ENCODE data around the gene CAMSAP3.
A peak's percentile ranks its signal among the peaks of the same experiment; 100 is the strongest.

Gene CAMSAP3

DNA sequence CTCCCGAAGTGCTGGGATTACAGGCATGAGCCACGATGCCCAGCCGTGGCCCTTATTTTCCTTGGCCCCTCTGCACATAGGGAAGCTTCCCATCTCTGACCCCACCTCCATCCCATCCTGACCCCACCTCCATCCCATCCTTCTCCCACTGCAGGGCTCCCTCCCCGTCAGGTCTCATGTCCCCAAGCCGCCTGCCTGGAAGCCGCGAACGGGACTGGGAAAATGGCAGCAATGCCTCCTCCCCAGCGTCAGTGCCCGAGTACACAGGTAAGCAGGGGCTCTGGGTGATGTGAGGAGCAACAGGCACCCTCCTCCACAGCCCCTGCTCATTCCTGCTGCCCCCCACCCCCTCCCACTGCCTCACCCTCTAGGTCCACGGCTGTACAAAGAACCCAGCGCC is 21.5 kb downstream of the CAMSAP3 start:
- no peak for DNase-seq

DNA sequence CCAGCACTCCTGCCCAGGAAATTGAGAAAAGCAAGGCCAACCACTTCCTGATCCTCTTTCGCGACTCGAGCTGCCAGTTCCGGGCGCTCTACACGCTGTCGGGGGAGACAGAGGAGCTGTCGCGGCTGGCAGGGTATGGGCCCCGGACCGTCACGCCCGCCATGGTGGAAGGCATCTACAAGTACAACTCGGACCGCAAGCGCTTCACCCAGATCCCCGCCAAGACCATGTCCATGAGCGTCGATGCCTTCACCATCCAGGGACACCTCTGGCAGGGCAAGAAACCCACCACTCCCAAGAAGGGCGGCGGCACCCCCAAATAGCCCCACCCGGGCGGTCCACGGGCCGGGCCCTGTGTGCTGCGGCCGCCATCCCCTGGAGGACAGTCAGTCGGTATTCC is 22.1 kb downstream of the CAMSAP3 start:
- no peak for DNase-seq

DNA sequence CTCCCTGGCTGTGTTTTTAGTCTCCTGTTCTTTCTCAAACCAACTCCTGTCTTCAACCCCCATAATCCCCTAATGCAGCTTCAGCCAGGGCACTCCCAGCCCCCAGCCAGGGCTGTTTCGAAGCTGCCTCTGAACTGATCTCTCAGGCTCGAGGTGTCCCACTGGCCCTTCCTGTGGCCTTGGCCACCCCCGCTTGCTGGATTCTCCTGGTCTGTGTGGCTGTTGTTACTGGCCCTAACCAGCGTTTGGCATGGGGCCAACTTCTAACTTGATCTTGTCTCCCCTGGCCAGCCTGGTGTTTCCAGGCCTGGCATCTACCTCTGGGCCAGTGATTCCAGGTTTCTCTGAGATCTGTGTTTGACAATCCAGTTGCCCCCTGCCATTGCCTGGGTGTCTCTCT is 22.7 kb downstream of the CAMSAP3 start:
- DNase-seq: no peak

GRCh38 chr19:7618771-7619510 is 23.3 kb downstream of the CAMSAP3 start:
- DNase-seq: no peak

GRCh38 chr19:7619671-7620441 is 24.2 kb downstream of the CAMSAP3 start:
- DNase-seq: no peak

GRCh38 chr19:7620442-7621412 is 25.1 kb downstream of the CAMSAP3 start:
- DNase-seq: no peak

DNA sequence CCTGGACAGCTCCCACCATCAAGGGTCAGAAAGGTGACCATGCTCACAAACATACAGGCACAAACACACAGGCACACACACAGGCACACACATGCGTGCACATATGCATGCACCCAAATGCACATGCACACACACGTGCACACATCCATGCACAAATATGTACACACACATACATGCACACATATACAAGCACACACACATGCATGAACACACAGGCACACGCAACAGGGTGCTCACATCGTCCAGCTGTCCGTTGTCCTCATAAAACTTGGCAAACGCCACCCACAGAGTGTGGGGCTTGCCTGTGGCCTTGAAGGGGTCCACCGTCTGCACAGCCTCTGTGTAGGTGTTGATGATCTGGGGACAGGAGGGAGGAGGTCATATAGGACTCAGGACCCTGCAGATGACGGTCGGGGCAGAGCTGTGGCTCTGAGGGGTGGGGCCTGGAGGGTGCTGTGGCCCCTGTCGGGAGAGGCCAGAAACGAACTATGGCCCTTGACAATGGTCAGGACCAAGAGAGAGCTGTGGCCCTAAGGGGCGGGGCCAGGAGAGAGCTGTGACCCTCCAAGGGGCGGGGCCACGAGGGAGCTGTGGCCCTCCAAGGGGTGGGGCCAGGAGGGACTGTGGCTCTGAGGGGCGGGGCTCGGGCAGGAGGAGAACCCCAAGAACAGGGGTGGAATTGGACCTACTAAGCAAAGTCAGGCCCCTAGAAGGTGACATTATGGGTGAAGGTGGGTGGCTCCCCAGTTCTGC is 27.4 kb downstream of the CAMSAP3 start:
- DNase-seq: no peak

- DNase-seq: no peak
These were observed 28.3 kb downstream of the CAMSAP3 start for GRCh38 chr19:7623725-7624603.

DNA sequence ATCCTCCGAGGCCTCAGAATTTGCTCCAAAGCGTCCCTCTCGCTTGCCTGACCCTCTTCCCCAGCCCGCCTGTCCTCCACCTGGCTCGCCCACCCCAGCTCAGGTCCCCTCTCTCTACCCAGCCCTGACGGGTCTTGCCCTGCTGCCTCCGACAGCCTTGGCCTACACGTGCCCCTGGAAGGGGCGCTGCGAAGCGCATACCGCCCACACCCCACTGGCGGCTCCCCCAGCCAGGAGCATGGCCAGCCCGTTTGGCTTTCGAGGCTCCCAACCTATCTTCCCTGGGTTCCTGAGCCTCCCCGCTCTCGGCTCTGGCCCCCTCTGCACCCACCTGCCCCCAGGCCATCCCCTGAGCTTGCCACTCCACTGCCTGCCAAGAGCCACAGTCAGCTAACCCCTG is 29.1 kb downstream of the CAMSAP3 start:
- no peak for DNase-seq

- DNase-seq: no peak
These were observed 30.2 kb downstream of the CAMSAP3 start for GRCh38 chr19:7625763-7626372.

GRCh38 chr19:7627166-7627565 is 31.5 kb downstream of the CAMSAP3 start:
- no peak for DNase-seq

DNA sequence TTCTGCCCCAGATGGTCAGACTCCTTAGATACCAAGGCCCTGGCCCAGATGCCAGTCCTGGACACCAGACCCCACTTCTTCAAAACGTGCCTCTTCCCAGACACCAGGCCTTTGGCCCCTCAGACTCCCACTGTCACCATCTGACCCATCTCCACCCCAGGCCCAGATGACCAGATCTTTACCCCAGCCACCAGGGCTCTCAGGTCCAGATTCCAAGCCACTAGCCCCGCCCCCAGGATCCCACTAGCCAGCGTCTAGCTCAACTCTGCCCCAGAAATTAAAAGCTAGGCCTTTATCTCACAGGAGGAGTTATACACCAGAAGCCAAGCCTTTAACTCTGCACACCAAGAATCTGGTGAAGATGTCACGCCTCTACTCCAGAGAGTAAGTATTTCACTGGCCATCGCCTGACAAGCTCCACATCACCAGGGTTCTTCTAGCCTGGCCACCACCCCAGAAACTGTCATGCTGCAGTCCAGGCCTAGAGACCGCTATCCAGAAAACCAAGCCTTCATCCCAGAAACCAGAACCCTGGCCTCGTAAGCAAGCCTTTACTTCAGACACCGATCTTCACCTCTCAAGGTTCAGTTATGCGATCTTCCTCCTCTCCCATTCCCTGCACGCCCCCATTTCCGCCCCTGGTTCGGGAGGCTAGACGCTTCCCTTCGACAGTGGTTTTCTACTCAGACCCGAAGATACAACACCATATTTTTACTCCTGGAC is 33.1 kb downstream of the CAMSAP3 start:
- DNase-seq: no peak

DNA sequence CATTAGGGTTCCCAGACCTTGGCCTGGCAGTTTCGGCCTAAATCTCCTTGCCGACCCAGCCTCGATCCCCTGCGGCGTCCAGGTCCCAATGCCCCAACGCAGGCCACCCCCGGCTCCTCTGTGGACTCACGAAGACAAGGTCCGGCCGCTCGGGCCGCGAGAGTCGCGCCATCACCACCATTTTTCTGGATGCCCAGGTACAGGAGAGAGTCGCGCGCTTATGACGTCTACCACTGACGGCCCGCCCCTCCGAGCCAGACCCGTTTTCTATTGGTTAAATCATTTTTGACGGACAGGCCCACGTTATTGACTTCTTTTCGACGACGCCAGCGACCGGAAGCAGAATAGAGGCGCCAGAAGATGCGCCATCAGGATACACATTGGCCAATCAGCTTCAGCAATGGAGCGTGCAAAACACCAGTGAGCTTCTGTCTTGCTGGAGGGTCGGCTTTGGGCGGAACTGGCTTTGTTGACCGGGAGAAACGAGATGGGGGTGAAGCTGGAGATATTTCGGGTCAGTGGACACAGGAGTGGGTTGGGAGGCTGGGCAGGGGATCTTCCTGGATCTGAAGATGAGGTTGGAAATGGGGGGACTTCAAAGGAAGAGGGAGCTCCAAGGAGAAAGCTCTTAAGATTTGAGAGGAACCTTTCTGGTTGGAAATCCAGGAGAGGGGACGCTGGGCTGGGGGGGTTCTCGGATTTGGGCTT is 33.8 kb downstream of the CAMSAP3 start, which contains the start of the genes PET100 and XAB2:
PET100 (plus strand) TSS at position 447 of the 708 bp plus-strand sequence; CDS start at position 488, 41 bp downstream.
XAB2 (minus strand) TSS at position 199 of the 708 bp plus-strand sequence; CDS start at position 181, 18 bp downstream.
- peak; percentile 99 for DNase-seq

DNA sequence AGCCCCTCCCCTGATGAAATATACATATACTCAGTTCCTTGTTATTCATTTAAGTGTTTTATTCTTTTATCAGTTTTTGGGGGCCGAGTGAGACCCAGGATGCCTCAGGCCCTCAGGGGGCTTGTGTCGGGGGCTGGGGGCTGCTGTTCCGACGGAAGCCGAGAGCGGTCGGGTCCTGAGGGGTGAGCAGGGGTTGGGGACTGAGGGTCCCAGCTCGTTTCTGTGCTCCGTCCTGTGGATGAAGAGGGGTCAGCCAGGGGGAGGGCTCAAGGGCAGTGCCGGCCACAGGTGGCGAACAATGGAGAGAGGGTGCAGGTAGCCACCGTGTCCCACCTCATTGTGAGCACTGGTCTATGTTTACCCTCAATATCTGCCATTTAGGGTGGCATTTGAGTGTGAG is 35.9 kb downstream of the CAMSAP3 start:
- DNase-seq: no peak

- no peak for DNase-seq
These were observed 36.9 kb downstream of the CAMSAP3 start for GRCh38 chr19:7632340-7633203.

DNA sequence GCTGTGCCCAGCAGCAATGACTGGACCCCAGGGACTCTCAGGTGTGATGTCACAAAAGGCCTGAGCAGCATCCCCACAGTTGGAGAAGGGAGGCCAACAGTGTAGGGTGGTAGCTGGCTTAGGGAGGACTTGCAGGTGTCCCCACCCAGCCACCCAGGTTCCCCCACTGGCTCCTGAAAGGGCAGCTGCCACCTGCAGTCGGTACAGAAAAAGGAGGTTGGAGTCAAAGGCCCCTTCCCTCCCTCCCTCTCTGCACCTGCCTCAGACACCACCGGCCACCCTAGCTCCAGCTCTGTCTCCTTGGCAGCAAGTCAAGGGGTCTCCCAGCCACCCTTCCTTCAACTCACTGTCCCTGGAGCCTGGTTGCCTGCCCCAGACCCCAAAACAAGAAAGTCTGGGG is 38.0 kb downstream of the CAMSAP3 start, which contains the start of gene PCP2:
PCP2 (minus strand) TSS at position 22 of the 400 bp plus-strand sequence. CDS start 262 bp downstream, outside the sequence.
- DNase-seq: no peak

DNA sequence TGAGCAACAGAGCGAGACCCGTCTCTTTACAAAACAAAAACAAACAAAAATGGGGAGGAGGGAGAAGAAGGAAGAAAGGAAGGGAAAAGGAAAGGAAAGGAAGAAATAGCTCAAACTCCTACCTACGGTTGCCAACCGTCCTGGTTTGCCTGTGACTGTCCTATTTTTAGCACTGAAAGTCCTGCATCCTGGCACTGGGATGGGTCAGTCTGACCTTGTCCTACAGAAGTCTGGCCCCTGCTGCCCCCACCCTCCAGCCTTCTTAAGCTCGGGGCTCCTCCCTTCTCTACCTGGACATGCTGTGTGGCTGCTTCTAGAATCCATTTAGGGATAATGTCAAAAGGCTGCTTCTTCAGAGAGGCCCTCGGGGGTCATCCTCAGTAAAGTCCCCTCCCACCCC is 40.0 kb downstream of the CAMSAP3 start:
- DNase-seq: no peak

DNA sequence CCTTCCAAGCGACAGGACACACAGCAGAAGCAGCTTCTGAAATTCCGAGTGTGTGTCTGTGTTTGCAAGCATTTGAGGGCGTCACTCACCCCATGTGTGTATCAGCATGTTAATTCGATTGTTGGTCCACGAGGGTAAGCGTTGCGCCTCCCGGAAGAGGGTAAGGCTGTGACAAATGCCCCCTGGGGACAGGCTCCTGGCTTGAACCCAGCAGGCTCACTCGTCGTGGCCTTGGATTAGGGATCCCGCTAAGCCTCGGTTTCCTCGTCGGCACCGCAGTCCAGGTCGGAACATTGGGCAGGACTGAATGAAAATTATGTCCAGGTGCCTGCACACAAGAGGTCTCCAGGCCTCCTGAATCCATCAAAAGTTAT is 40.6 kb downstream of the CAMSAP3 start:
- DNase-seq: no peak
